HG03108 (cell line): ENCODE measurements around the gene TNRC6B.

Source experiments
- ATAC-seq: cut with Tn5 transposase; IDR thresholded peaks from one replicate; pipeline ENCODE4 v1.9.1; 2021; ENCODE audit warnings: moderate library complexity; ENCODE audit not compliant: unreplicated experiment

Gene TNRC6B

DNA sequence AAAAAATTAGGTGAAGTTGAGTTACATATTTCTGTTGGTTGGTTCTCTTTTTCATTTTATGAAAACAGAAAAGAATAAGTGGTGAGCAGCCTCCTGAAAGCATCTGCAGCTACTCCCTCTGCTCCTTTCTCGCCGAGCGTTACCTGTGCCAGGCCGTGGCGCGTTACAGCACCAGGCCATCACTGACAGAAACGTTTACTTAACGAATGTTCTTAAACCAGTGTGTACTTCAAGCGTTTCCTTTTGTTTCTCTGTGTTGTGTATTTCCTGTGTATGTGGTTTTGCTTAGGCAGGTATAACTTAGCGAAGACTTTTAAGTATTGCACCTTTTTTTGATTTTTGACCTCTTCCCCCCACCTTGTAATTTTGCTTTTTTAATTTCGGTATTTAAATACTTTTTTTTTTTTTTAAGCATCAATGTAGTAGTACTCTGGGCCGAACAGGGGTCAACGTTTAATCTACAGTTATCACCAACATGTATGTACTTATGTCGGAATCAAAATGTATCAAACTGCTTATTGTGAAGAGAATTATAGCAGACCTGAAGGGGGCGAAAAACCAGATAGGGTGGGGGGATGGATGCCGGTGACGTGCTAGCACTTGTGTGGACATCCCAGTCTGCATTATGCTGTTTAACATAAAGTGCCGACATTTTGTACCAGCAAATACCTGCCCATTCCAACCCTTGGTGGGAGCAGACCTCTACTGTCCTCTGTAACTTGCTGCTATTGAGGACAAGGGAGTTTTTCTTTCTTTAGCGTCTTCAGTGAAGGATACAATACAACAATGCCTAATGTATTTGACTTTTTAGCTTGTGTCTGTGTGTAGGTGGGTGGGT is 147.0 kb downstream of the TNRC6B start:
- no peak for ATAC-seq

DNA sequence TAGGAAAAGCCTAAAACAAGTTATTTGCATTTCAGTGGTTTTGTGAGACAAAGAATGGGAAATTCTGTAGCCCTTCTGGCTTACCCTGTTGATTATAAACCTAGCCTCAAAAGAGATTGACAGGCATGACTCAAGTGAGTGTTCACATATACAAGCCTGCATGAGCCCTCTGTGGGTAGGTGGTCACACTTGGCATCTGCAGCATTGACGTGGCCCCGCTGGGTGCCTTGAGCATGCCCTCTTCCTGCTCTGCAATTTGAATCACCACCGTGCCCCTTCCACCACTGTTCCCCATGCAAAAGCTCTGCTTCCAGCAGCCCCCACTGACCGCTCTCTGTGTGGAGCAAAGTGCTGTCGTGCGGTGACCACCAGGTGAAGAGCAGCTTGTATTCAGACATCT is 147.6 kb downstream of the TNRC6B start:
- no peak for ATAC-seq

DNA sequence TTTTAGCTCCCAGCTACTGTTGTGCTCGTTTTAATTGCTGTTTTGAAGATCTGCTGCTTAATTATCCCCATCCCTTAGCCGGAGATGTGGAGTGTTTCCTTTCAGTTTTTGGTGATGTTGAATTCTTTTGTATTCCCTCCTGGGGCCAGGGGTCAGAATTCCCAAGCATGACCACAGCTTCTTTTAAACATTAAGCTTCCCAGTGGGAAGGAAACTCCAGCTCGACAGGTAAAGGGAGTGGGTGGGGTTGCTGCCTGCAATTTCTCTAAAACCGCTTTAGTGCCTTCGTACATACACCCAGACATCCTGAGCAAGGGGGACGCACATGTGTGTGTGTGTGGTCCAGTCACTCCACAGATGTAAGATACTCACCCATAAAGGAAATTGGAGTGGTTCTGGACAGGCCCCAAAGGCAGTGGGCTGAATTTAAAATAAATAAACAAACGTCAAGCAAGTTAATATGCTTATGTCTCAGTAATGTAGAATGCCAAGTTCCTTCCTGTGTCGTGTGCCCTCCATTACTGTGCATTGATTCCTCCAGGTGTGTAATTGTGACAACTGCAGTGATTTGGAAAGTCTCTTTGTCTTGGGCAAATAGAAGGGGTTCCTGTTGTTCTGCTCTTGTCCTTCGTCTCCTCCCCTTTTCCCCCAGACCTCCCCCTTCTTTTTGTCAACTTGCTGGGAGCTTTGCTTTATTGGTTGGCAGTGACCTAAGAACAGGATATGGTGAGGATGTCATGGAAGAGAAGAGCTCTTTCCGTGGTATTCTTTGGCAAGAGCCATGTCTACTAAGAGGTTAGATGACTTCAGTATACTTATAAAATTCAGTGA is 149.4 kb downstream of the TNRC6B start:
- ATAC-seq = no peak

DNA sequence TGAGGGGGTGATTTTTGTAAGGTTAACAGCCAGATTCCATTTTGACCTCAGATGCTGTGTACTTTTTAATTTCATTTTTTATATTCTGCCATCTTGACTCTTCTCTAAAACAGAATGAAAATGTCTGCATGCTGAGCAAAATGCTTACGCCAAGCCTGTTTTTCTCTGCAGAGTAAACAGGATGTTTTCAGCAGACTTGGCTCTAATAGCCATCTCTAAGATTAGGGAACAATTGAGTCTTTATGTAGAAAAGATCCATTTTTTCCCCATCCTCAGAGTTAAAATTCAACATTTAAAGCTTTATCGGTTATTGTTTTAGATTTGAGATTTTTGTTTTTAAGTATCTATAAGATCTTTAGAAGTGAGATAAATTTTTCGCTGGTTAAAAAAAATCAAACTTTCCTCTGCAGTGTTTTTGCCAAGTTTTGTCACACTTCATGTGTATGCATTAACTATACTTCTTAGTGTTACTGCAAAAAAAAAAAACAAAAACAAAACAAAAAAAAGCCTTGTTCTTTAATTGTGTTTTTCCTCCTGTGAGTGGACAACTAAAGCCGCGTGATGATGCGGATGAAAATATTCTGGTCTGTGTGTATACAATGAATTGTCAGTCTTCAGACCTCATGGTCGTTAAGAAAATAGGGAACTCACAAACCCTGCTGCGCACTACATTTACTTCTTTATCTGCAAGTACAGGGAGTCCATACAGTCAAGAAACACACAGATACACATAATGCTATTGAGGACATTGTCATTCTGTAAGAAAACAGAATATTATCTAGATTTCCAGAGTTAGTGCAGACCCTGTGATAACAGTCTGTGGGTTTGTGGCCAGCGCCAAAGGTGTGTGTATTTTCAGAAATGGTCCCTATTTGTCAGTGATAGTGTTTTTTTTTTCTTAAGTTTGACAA is 151.1 kb downstream of the TNRC6B start:
- no peak for ATAC-seq

DNA sequence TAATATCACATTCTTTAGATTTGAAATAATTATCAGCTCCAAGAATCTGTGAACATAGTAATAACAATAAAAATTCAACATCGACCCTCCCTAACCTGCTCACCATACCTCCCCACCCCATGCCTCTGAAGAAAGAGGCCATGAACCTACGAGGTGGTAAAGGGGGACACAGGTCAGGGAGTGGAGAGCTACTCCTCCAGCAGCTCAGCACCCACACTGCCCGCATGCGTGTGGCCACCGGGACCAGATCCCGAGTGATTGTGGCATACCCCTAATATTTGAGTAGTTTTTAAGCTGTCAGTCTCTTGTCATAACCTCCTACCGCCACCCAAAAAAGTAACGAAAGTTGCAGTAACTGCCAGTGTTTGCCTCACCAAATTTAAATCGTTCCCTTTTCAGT is 151.7 kb downstream of the TNRC6B start:
- no peak for ATAC-seq

DNA sequence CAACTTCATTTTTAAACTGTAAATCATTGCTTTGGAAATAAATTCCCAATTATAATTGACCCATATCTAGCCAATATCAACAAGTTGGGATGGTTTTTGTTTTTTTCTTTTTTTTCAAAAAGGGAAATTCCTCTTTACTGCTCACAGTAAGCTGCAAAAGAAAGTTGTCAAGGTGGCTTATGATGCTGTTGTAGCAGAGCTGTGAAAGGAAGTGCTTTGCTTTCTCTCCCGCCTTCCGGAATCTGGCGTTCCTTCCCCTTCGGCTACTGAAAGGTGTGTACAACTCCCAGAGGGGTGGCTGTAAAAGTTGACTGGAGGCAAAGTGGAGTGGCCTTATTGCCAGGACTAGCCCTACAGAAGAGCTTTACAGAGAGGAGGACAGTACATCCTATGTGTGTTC is 152.4 kb downstream of the TNRC6B start:
- no peak for ATAC-seq

DNA sequence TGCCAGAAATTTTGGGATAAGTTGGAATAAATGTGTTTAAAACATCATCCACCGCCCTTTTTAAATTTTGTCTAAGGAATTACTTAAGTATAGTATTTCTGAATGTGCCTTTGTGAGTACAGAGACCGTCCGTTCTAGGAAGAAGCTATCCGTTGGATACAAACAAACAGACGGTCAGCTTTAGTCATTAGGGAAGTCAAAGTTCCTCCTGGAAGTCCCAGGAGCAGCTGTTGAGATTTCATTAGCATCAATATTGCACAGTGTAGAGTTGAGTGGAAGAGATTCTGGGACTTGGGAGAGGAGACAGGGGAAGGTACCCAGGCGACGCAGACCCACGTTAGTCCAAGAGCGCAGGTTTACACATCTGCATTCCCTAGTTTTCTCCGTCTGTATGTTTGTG is 152.9 kb downstream of the TNRC6B start:
- ATAC-seq = no peak

DNA sequence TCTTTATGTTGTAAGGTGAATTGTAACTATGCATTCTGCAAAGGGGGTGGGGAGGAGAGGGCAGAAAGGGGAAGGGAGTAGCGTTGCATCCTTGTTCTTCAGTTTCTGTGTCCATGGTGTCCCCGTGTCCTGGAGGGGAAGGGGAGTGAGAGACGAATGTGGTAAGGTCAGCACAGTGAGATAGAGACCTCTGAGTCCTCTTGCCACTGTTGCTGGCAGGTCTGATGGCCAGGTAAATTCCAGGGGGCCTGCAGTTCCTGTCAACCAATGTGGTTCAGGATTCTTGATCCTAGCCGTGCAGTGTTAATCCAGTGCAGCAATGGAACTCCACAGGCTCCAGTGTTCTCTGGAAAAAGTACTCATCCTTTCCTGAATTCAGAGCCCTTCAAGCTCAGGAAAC is 154.0 kb downstream of the TNRC6B start:
- ATAC-seq = no peak

DNA sequence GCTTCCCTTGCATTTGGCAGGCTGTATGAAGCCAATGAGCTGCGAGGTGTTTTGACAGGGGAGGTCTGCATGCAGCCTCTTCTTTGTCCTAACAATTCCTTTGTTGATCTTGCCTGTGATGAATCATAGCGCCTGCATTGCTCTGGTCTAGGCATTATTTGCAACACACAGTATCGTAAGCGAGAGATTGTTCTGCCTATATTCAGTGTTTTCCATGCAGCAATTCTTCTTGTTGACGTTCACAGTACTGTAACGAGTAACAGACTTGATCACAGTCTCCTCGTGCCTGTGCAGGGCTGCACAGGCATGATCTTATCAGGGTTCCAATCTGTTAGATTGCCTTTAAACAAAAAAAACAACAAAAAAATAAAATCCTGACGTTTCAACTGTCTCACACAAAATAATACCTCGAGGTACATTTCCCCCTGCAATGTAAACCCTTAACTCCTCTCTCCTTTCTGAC is 154.6 kb downstream of the TNRC6B start:
- no peak for ATAC-seq

DNA sequence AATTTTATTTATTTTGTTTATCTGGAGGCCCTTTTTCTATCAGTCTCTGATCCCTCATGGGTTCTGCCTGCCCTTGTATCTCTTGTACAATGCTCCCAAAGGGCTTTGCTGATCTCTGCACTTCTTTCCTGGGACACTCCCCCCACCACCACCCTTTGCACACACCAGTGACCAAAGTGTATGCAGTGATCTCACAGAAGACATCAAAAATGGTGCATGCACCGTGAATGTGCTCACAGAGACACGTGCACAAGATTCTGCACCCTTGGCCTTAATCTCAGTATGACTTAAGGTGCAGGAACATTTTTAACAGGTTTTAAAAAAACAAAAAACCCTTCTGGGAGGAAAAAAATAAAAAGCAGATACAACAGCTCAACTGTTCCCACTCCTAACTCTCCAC is 156.3 kb downstream of the TNRC6B start:
- ATAC-seq = no peak

DNA sequence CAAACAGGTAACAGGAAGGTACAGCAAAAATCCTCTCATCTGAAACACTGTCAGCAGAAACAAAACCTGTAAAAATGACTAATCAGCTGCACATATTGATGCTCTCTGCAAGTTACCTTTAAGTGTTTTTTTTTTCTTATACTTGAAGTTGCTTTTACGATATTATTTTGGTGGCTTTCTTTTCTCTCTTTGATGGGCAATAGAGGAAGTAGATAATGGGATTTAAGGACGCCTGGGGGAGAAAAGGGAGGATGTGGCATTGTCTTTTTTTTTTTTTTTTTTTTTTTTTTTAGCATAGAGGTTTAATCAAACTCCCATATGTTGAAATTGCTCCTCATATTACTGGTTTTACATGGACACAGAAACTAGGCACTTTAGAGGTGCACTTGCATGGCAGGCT is 157.2 kb downstream of the TNRC6B start:
- ATAC-seq = no peak

DNA sequence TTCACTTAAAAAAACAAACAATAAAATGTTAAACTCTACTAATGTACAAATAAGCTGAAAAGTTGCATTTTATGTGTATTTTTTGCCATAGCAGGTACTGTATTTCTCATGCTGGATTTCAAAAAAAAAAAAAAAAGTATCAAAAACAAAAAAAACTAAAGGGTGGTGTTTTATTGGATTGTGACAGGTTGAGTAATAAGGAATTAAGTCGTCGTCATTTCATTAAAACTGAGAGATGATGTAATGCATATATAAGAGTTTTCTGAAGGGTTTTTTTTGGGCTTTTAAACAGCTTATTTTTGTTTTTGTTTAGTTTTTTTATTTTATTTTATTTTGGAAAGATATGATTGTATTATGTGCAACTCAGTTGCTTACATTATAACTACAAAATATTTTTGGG is 157.6 kb downstream of the TNRC6B start:
- no peak for ATAC-seq

DNA sequence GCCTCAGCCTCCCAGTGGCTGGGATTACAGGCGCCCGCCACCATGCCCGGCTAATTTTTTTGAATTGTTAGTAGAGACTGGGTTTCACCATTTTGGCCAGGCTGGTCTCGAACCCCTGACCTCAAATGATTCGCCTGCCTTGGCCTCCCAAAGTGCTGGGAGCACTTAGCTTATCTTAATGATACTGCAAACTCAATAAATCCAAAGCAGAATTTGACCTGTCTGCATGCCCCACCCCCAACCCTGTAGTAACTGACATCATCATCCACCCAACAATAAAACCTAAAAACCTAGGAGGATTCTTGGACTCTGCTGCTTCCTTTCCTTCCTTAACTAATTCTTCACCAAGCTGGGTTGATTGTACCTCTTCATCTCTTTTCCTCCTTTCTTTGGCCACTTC is 162.3 kb downstream of the TNRC6B start:
- no peak for ATAC-seq

DNA sequence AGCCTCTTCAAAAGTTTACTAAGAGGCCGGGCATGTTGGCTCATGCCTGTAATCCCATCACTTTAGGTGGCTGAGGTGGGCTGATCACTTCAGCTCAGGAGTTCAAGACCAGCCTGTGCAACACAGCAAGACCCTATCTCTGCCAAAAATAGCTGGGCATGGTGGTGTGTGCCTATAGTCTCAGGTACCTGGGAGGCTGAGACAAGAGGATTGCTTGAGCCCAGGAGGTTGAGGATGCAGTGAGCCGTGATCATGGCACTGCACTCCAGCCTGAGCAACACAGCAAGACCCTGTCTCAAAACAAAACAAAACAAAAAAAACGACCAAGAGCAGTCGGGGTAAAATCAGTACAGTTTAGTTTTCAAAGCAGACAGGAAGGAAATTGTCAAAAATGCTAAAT is 163.9 kb downstream of the TNRC6B start:
- ATAC-seq = no peak

DNA sequence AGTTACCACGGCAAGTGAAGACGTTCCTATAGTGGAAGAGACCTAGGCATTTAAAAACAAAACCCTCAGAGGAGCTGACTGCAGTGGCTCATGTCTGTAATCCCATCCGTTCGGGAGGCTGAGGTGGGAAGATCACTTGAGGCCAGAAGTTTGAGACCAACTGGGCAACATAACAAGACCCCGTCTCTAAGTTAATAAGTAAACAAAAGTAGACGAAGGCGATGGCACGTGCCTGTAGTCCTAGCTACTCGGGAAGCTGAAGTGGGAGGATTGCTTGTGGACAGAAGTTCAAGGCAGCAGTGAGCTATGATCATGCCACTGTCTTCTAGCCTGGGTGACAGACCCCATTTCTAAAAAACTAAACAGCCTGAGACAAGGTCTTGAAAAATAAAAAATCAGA is 164.8 kb downstream of the TNRC6B start:
- ATAC-seq = no peak

DNA sequence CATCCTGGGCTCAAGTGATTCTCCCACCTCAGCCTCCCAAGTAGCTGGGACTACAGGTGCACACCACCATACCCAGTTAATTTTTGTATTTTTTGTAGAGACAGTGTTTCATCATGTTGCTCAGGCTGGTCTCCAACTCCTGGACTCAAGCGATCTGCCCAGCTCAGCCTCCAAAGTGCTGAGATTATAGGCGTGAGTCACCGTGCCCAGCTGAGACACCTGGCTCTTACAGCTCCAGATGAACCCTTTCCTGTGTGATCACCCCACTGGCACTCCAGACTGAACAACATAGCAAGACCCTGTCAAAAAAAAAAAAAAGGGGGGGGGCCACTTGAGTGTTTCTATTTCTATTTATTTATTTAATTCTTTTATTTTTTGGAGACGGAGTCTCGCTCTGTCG is 167.5 kb downstream of the TNRC6B start:
- ATAC-seq = no peak

DNA sequence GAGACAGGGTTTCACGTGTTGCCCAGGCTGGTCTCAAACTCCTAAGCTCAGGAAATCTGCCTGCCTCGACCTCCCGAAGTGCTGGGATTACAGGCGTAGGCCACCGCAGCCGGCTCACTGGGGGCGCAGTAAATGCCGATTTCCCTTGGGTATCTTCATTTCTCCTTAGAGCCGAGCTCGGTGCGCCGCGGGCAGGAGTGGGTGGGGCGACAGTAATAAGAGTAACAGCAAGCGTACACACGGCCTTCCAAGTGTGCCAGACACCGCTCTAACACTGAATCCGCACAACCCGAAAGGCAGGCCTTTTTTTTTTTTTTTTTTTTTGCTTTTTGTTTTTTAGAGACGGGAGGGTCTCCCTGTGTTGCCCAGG is 168.1 kb downstream of the TNRC6B start:
- peak; percentile 16 for ATAC-seq

DNA sequence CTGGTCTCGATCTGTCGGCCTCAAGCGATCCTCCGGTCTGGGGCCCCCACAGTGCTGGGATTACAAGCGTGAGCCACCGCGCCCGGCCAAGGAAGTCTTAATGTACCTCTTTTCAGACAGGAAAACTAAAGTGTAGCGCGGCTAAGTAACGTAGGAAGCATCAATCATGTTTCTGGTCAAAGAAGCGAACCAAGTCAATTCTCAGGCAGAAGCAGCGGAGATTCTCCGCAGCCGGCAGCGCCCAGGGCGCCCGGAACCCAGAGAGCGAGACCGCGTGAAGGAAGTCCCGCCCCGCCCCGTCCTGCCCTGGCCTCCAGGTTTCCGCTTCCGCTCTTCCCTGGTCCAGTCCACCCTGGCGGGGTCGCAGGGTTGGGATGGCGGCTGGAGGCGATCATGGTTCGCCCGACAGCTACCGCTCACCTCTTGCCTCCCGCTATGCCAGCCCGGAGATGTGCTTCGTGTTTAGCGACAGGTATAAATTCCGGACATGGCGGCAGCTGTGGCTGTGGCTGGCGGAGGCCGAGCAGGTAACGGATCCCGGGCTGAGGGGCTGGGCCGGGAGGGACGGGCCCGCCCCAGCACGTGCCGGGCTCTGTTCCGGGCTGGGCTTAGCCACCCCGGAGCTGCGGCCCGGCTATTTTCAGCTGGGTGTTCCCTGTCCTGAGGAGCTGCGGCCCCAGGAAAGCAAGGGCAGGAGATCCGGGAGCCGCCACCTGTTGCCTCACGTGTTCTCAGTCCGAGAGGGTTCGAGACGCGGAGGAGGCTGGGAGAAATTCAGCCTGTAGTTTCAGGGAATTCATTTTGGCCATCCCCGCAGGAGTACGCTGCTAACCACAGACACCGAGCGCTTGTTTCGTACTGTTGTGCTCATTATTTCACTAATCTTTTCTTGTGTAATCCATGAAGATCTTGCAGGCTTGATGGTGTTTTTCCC is 168.7 kb downstream of the TNRC6B start, which contains the start of gene ADSL:
Gene ADSL, plus strand, starts transcription at position 316 of the 934 bp plus-strand sequence. Its CDS starts 59 bp downstream, at position 375.
- peak; percentile 76 for ATAC-seq

DNA sequence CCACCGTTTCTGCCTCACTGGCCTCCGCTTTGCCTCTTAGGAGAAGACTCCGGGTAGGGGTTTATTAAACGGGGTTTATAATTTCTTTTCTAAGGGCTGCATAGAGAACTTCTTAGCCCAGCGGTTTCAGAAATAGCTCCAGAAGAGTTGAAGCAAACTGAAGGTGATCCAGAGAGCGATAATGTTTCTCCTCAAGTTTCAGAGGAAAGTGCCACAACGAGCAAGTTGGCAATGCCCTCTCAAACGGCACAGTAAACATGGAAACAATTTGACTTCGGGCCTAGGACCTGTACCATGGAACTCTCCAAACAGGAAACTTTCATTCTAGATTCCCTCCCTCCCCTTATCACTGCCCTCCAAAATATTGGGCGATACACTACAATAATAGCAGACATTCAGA is 169.6 kb downstream of the TNRC6B start:
- no peak for ATAC-seq
